ENCODE results near the gene OGFOD3. TPM values are rescaled to one million over a fixed set of nuclear protein-coding genes. Genes with fewer than 3 reads are reported as not detected.

OGFOD3 gene
- total RNA-seq, 1 donor from 2014 or later: 15.9 TPM

DNA sequence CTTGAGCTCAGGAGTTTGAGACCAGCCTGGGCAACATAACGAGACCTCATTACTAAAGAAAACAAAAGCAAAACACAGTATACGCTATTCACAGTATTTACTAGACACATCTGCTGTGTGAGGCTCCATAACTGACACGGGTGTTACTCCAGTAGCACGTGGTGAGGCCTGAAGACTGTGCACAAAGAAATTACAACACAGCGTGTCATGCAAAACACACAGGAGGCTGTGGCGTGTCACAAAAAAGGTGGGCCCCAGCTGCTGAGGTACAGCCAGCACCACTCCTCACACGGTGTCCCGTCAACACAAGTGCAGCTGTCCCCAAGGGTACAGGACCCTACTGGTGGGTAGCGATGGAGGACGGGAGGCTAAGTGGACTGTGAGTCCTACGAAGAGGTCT, 29.5 kb upstream of the OGFOD3 start:
- FAIRE-seq (no peak), DNase-seq (ENCODE audit: low spot score in 2 of 2) (no peak)

DNA sequence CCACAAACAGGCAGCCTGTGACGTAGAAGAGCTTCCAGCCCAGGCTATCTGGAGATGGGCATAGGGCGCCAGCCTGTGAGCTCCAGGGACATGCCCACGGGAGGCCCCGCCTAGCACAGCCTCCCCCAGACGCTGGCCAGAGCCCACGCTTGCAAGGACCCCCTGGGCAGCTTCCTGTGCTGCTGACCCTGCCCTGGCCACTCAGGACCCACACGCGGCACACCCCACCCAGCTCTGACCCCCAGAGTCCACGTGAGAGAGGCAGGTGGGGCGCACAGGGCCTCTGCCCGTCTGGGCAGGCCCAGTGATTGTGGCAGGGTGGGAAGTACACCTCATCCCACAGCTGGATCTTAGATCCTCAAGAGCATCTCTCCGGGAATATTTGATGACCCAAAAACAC, 28.3 kb upstream of the OGFOD3 start:
- FAIRE-seq: no peak
- DNase-seq (ENCODE audit: low spot score in 2 of 2): no peak

GRCh38 chr17:82446124-82446523, 27.7 kb upstream of the OGFOD3 start:
- FAIRE-seq: no peak

GRCh38 chr17:82445542-82445941, 27.2 kb upstream of the OGFOD3 start:
- no peak for DNase-seq (ENCODE audit: low spot score in 2 of 2)
- no peak for FAIRE-seq

More at GRCh38 chr17:82446124-82446523, 27.7 kb upstream of the OGFOD3 start:
- no peak for DNase-seq (ENCODE audit: low spot score in 2 of 2)

GRCh38 chr17:82444941-82445521, 26.6 kb upstream of the OGFOD3 start:
- FAIRE-seq: no peak
- no peak for DNase-seq (ENCODE audit: low spot score in 2 of 2)

GRCh38 chr17:82444284-82444893, 26.0 kb upstream of the OGFOD3 start:
- DNase-seq (ENCODE audit: low spot score in 2 of 2): no peak
- FAIRE-seq: no peak

- no peak for FAIRE-seq
- no peak for DNase-seq (ENCODE audit: low spot score in 2 of 2)
These were observed 25.3 kb upstream of the OGFOD3 start for GRCh38 chr17:82443465-82444283.

DNA sequence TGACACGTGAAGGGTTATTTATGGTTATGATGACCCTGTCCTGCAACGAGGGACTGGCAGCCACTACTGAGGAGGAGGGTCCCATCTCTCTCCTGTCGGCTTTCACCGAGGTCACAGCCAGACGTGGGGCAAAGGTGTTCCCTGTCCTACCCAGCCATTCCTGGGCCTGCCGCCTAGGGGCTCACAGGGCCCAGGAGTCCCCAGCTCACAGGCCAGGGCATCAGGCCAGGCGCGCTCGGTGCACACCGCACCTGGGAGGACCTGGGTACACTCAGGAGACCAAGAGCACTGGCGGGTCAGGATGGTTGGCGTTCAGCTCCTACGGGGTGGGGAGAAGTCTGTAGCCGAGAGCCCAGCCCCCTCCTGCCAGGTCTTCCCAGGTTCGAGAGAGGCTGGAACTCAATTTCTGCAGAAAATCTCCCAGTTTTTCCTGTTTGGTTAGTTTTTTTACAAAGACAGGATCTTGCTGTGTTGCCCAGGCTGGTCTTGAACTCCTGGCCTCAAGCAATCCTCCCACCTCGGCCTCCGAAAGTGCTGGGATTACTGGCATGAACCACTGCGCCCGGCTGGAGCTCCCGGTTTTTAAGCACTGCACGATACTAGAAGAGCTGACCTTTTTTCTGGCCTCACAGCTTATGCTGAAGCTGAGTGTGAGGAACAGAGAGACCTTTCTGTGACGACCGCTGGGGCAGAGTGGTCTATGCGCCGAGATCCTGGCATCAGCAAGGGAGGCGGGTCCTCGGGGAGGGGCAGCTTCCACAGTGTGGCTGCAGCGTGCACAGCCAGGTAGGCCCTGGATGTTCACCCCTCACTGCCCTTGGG, 24.5 kb upstream of the OGFOD3 start:
- FAIRE-seq: no peak
- DNase-seq (ENCODE audit: low spot score in 2 of 2): no peak

DNA sequence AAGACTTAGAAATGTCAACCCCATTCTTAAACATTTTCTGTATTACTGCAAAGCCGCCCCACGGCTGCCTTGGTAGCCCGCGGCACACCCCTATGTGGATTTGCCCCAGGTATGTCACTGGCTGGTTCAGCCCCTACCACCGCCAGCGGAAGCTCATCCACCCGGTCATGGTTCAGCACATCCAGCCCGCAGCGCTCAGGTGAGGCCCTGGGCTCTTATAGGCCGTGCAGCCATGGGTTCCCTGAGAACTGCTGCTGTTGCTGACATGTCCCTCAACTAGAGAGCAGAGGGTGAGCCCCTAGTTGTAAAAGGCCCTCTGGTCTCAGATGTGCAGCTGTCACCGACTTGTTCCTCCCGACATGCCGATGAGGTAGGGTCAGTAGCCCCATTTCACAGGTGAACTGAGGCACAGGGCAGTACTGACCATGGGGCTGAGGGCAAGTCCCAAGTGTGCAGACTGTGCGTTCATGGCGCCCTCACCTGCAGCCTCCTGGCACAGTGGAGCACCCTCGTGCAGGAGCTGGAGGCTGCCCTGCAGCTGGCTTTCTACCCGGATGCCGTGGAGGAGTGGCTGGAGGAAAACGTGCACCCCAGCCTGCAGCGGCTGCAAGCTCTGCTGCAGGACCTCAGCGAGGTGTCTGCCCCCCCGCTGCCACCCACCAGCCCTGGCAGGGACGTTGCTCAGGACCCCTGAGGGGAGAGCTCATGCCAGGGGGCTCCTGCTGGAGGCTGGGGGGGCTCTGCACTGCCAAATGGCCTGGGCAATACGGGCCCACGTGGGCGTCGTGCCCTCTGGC, 23.5 kb upstream of the OGFOD3 start:
- FAIRE-seq (no peak), DNase-seq (ENCODE audit: low spot score in 2 of 2) (no peak)

- DNase-seq (ENCODE audit: low spot score in 2 of 2) (no peak), FAIRE-seq (no peak)
These were observed 22.7 kb upstream of the OGFOD3 start for GRCh38 chr17:82440991-82441627.

GRCh38 chr17:82440469-82440981, 22.1 kb upstream of the OGFOD3 start:
- DNase-seq (ENCODE audit: low spot score in 2 of 2) (peak in 1 of 2 donors; percentile 58), FAIRE-seq (no peak)

DNA sequence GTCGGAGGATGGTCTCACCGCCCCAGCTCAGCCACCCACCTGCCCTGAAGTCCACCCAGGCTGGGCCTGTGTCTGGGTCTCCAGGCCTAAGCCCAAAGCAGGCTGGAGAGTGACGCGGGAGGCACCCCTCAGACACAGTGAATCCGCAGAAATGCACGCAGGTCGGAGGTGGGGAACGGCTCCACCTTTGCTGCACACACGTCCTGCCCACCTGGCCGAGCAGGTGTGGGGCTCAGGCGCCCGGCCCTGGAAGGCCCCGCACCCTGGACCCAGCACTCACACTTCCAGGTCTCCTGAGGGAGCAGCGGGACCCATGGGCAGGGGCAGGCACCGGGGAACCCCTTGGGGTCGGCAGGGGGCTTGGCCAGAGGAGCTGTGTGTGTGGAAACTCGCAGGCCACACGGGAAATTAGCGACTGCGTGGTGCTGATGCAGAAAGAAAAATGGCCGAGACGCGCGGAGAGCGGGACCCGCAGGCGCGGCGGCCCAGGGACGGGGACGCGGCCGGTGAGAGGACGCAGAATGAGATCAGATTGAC, 21.5 kb upstream of the OGFOD3 start:
- FAIRE-seq: no peak
- DNase-seq (ENCODE audit: low spot score in 2 of 2): no peak

DNA sequence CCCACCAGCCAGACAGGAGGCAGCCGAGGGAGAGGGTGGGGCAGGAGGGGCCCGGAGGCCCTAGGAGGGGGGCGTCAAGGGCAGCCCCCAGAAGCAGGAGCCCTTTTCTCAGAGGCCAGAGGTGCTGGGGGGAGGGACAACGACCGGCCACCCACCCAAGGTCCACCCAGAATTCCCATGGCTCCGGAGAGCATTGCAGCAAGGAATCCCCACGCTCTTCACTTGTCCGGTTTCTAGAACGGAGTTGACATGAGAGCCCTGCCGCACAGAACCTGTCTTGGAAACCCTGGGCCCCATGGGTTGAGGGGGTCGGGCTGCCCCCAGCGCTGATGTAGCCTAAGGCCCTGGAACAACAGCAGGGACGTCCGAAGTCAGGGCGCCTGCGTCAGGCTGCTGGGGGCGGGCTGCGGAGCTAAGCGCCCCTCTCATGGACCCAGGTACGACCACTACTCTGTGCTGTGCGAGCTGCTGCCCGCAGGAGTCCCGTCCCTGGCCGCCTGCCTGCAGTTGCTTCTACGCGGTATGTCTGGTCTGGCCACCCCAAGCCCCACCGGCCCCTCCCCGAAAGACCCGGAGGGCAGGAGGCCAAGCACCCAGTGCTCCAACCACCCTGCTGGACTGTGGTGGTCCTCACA, 20.9 kb upstream of the OGFOD3 start:
- FAIRE-seq: no peak

GRCh38 chr17:82438401-82439193, 20.2 kb upstream of the OGFOD3 start:
- FAIRE-seq: no peak
- DNase-seq (ENCODE audit: low spot score in 2 of 2): no peak

More for the DNA sequence above, 20.9 kb upstream of the OGFOD3 start:
- DNase-seq (ENCODE audit: low spot score in 2 of 2): no peak

GRCh38 chr17:82437325-82437668, 18.9 kb upstream of the OGFOD3 start:
- FAIRE-seq (no peak), DNase-seq (ENCODE audit: low spot score in 2 of 2) (no peak)

GRCh38 chr17:82436601-82437324, 18.4 kb upstream of the OGFOD3 start:
- FAIRE-seq: no peak
- DNase-seq (ENCODE audit: low spot score in 2 of 2): no peak
